K562 (cell line): ENCODE results near the gene SLC35E1. TPM values are rescaled to one million over a fixed set of nuclear protein-coding genes. Genes with fewer than 3 reads are reported as not detected.

ENCODE experiments used
- ARNT ChIP-seq, 2 experiments: fragments of 450-650 bp; IDR thresholded peaks; 2 replicates each; pipeline ENCODE4 v1.6.1; 2016; ENCODE audit warnings: mild to moderate bottlenecking in 1 of 2
- CBX3 ChIP-seq, 2 experiments: IDR thresholded peaks; 1 replicate in 1 of 2; 2 replicates in 1 of 2; pipeline ENCODE4 v1.6.1; 2012; ENCODE audit warnings: inconsistent platforms in 2 of 2, low read length in 2 of 2, borderline replicate concordance in 1 of 2, control low read depth in 1 of 2
- CSDE1 ChIP-seq, 2 experiments: fragments of 450-650 bp; IDR thresholded peaks; 2 replicates each; pipeline ENCODE4 v1.6.1; 2016; ENCODE audit warnings: mild to moderate bottlenecking in 1 of 2
- FOSL1 ChIP-seq: fragments of 200-800 bp; sonication (Bioruptor generic); conservative IDR thresholded peaks from 2 replicates; pipeline ENCODE4 v1.6.1; 2016; ENCODE audit warnings: missing genetic modification characterization, missing compliant biosample characterization
- GATAD2A ChIP-seq: fragments of 450-650 bp; IDR thresholded peaks from 2 replicates; pipeline ENCODE4 v1.6.1; 2017
- NCOR1 ChIP-seq: fragments of 450-650 bp; IDR thresholded peaks from 2 replicates; pipeline ENCODE4 v1.6.1; 2016; ENCODE audit warnings: mild to moderate bottlenecking, moderate library complexity
- NFE2L1 ChIP-seq: fragments of 450-650 bp; IDR thresholded peaks from 2 replicates; pipeline ENCODE4 v1.6.1; 2016; ENCODE audit warnings: missing genetic modification characterization, low read depth, mild to moderate bottlenecking, missing compliant biosample characterization, moderate library complexity, borderline replicate concordance
- SAP30 ChIP-seq: fragments of 200-600 bp; sonication (generic); IDR thresholded peaks from 2 replicates; pipeline ENCODE4 v1.6.1; 2012; ENCODE audit warnings: borderline replicate concordance, low read depth, mild to moderate bottlenecking, moderate library complexity, low read length, control low read depth, inconsistent platforms; ENCODE audit not compliant: insufficient read depth, poor library complexity, severe bottlenecking
- SMAD4 ChIP-seq: fragments of 250-450 bp; sonication (Bioruptor Pico); conservative IDR thresholded peaks from 2 replicates; pipeline ENCODE4 v1.8.0; 2021; ENCODE audit warnings: inconsistent platforms, mild to moderate bottlenecking, moderate library complexity
- ZBED1 ChIP-seq: IDR thresholded peaks from 2 replicates; pipeline ENCODE4 v1.6.1; 2014
- ZEB2 ChIP-seq: fragments of 450-650 bp; IDR thresholded peaks from 2 replicates; pipeline ENCODE4 v1.6.1; 2016
- ZNF324 ChIP-seq: fragments of 250-450 bp; sonication (Bioruptor Pico); IDR thresholded peaks from 2 replicates; pipeline ENCODE4 v1.4.0; 2020; ENCODE audit warnings: mild to moderate bottlenecking
- ZNF507 ChIP-seq: conservative IDR thresholded peaks from 2 replicates; pipeline ENCODE4 v1.6.1; 2017; ENCODE audit warnings: missing genetic modification characterization, missing compliant biosample characterization
- polyA plus RNA-seq, 8 experiments: library from polyadenylated mRNA; depleted of rRNA in 4 of 8; stranded (reverse) in 5 of 8; unstranded in 3 of 8; fragments of >200 nt; fragmentation: Nextera tagmentation in 2 of 8; fragmentation: Illumina TruSeq in 1 of 8; extraction: Ambion mirVana in 2 of 8; extraction: Trizol in 1 of 8; gene quantifications; 2 replicates each; pipeline versions ENCODE4 v1.2.1 to v1.2.3, GENCODE V29; 2011 to 2014; ENCODE audit warnings: inconsistent platforms in 1 of 8, missing spikeins in 1 of 8
- total RNA-seq, 7 experiments: library from RNA; depleted of rRNA in 6 of 7; stranded (reverse); fragments of >200 nt in 6 of 7; fragmentation: Illumina TruSeq in 2 of 7; extraction: Trizol in 2 of 7; gene quantifications; 2 replicates each; pipeline versions ENCODE4 v1.2.1 to v1.2.3, GENCODE V29; 2011 to 2021; ENCODE audit warnings: low replicate concordance in 1 of 7
- TF ChIP-seq, protein P1 (sequence below): fragments of 450-650 bp; conservative IDR thresholded peaks from 2 replicates; pipeline ENCODE4 v1.6.1; 2016; ENCODE audit warnings: missing genetic modification characterization, low read depth, mild to moderate bottlenecking, control low read depth, missing compliant biosample characterization
- TF ChIP-seq, protein P2 (sequence below): fragments of 250-450 bp; sonication (Bioruptor Pico); IDR thresholded peaks from 2 replicates; pipeline ENCODE4 v1.4.0; 2020; ENCODE audit warnings: mild to moderate bottlenecking, moderate library complexity
- TF ChIP-seq, protein P3 (sequence below): sonication (generic); formaldehyde crosslinking; IDR thresholded peaks from 2 replicates; pipeline ENCODE4 v1.8.1; 2023; ENCODE audit warnings: mild to moderate bottlenecking, missing genetic modification reagents
- TF ChIP-seq, protein P4 (sequence below): sonication (generic); formaldehyde crosslinking; IDR thresholded peaks from 2 replicates; pipeline ENCODE4 v1.8.0; 2022; ENCODE audit warnings: mild to moderate bottlenecking, missing genetic modification reagents
- TF ChIP-seq, protein P5 (sequence below): fragments of 450-650 bp; IDR thresholded peaks from 2 replicates; pipeline ENCODE4 v1.6.1; 2016

Gene SLC35E1
- total and polyA plus RNA-seq, 9 of the 15 experiments (the other 6 are each of a cell fraction or from before 2014, with no cell fraction given): 15.0 to 40.1 (median 25.7) TPM

DNA sequence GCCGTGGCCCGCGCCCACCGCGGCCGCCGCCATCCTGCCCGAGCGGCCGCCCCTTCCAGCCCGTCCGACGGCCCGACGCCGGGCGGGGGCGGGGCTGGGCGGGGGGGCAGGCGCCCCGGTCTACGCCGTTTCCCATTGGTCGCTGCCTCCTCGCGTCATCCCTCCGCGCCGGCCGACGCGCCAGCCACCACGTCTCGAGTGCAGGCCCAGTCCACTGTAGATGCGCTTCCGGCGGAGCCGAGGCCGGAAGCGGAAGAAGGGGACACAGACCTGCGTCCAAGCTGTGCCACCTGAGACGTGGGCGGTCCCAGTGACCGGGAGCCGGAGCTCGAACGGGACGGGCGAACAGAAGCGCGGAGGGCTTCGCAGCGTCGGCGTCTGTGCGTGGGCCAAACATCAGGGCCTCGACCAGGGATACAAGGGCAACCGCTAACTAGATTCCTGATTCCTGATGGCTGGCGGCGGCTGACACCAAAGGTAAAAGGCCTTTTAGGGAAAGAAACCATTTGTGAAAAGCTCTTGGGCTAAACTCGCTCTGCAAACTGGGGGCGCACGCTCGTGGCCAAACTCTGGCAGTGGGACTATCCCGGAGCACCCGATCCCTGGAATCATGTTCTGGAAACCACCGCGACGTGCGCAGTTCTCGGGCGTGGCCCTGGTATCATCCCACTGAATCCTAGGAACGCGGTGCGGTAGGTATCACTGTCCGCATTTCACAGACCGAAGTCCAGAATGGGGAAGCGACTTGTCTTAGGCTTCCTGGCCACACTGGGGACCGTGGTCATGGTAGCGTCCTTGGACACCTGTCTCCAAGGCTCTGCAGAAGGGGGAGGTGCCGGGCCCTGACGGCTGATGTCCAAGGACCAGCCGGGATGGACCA lies at the start of gene SLC35E1 (continued):
- TF ChIP-seq, protein P1, sequence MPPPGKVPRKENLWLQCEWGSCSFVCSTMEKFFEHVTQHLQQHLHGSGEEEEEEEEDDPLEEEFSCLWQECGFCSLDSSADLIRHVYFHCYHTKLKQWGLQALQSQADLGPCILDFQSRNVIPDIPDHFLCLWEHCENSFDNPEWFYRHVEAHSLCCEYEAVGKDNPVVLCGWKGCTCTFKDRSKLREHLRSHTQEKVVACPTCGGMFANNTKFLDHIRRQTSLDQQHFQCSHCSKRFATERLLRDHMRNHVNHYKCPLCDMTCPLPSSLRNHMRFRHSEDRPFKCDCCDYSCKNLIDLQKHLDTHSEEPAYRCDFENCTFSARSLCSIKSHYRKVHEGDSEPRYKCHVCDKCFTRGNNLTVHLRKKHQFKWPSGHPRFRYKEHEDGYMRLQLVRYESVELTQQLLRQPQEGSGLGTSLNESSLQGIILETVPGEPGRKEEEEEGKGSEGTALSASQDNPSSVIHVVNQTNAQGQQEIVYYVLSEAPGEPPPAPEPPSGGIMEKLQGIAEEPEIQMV (tag): no peak
- TF ChIP-seq CSDE1 (IDR thresholded peaks at IDR 0.05) (peak in 1 of 2 experiments; percentile 57; a peak in 1 of 4 replicates), ZNF507 (tag) (no peak), ZBED1 (no peak), CBX3 (IDR thresholded peaks at IDR 0.05; ENCODE audit: borderline replicate concordance in 1 of 2, low read length in 2 of 2) (no peak; a peak in 1 of 3 replicates), FOSL1 (no peak), ARNT (IDR thresholded peaks at IDR 0.05) (no peak), NFE2L1 (no peak), SMAD4 (0 out of 2 replicates have a peak, but pooled peaks have one; percentile 14), ZNF324 (CRISPR knock-in tag) (no peak), SAP30 (peak; percentile 85), GATAD2A (no peak), ZEB2 (0 out of 2 replicates have a peak, but pooled peaks have one; percentile 22), NCOR1 (no peak)
- TF ChIP-seq, protein P2, sequence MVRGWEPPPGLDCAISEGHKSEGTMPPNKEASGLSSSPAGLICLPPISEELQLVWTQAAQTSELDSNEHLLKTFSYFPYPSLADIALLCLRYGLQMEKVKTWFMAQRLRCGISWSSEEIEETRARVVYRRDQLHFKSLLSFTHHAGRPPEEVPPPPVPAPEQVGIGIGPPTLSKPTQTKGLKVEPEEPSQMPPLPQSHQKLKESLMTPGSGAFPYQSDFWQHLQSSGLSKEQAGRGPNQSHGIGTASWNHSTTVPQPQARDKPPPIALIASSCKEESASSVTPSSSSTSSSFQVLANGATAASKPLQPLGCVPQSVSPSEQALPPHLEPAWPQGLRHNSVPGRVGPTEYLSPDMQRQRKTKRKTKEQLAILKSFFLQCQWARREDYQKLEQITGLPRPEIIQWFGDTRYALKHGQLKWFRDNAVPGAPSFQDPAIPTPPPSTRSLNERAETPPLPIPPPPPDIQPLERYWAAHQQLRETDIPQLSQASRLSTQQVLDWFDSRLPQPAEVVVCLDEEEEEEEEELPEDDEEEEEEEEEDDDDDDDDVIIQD (CRISPR knock-in tag): no peak
- TF ChIP-seq, protein P3, sequence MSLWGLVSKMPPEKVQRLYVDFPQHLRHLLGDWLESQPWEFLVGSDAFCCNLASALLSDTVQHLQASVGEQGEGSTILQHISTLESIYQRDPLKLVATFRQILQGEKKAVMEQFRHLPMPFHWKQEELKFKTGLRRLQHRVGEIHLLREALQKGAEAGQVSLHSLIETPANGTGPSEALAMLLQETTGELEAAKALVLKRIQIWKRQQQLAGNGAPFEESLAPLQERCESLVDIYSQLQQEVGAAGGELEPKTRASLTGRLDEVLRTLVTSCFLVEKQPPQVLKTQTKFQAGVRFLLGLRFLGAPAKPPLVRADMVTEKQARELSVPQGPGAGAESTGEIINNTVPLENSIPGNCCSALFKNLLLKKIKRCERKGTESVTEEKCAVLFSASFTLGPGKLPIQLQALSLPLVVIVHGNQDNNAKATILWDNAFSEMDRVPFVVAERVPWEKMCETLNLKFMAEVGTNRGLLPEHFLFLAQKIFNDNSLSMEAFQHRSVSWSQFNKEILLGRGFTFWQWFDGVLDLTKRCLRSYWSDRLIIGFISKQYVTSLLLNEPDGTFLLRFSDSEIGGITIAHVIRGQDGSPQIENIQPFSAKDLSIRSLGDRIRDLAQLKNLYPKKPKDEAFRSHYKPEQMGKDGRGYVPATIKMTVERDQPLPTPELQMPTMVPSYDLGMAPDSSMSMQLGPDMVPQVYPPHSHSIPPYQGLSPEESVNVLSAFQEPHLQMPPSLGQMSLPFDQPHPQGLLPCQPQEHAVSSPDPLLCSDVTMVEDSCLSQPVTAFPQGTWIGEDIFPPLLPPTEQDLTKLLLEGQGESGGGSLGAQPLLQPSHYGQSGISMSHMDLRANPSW: no peak
- TF ChIP-seq, protein P4, sequence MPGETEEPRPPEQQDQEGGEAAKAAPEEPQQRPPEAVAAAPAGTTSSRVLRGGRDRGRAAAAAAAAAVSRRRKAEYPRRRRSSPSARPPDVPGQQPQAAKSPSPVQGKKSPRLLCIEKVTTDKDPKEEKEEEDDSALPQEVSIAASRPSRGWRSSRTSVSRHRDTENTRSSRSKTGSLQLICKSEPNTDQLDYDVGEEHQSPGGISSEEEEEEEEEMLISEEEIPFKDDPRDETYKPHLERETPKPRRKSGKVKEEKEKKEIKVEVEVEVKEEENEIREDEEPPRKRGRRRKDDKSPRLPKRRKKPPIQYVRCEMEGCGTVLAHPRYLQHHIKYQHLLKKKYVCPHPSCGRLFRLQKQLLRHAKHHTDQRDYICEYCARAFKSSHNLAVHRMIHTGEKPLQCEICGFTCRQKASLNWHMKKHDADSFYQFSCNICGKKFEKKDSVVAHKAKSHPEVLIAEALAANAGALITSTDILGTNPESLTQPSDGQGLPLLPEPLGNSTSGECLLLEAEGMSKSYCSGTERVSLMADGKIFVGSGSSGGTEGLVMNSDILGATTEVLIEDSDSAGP (CRISPR knock-in tag): no peak
- TF ChIP-seq, protein P5, sequence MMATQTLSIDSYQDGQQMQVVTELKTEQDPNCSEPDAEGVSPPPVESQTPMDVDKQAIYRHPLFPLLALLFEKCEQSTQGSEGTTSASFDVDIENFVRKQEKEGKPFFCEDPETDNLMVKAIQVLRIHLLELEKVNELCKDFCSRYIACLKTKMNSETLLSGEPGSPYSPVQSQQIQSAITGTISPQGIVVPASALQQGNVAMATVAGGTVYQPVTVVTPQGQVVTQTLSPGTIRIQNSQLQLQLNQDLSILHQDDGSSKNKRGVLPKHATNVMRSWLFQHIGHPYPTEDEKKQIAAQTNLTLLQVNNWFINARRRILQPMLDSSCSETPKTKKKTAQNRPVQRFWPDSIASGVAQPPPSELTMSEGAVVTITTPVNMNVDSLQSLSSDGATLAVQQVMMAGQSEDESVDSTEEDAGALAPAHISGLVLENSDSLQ: no peak
